HG03060 (cell line): Measurements from ENCODE around the gene MYO5B.

ENCODE experiments used
- ATAC-seq: cut with Tn5 transposase; IDR thresholded peaks from one replicate; pipeline ENCODE4 v1.9.1; 2021; ENCODE audit warnings: low read depth, moderate number of reproducible peaks; ENCODE audit not compliant: unreplicated experiment

Gene MYO5B

DNA sequence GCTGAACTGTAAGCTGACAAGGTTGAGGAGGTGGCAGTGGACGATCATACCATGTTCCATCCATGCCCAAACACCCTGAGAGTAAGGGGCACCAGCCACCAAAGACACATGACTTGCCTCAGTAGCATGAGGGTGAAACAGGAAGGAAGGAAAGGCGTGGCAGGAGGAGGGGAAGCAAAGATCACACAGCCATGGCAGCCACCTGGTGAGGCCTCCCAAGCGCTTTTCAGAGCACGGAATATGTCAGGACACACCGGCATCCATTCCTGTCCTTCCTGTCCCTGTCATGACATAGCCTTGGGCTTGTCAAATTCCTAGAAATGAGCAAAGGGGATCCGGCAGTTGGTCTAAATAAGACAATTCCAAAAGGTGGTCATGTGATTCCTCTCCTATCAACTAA lies 118.7 kb downstream of the MYO5B start:
- no peak for ATAC-seq

DNA sequence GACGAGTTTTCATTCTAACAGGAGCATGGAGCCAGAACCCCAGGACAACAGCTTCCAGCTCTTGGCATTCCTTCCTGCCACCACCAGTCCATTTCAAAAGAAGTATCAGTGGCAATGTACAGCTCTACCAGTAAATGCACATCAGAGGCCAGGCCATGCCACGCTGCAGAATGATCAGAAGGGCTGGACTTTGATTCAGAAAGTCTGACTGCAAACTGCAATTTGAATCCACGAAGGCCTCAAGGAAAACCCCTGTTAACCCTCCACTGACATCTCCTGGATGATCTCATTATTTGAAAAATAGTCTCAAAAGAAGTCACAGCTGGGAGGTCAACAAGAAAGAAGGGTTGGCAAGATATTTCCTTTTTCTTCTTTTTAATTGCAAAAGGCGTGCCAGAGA lies 119.2 kb downstream of the MYO5B start:
- ATAC-seq = no peak

DNA sequence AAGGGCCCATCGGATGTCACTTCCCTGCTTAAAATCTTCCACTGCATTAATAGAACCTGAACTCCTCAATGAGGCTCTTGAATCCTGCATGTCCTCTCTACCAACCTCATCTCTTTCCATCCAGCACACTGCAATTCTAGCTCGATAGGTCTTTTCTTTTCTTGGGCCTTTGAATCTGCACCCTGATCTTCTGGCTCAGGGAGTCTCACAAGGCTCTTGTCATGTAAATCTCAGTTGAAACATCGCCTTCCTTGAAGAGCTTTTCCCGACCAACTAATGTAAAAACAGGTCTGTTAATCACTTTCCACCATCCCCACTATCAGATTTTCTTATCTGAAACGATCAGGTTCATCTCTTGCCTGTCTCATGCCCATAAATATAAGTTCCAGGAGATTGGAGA lies 120.5 kb downstream of the MYO5B start:
- ATAC-seq = no peak

DNA sequence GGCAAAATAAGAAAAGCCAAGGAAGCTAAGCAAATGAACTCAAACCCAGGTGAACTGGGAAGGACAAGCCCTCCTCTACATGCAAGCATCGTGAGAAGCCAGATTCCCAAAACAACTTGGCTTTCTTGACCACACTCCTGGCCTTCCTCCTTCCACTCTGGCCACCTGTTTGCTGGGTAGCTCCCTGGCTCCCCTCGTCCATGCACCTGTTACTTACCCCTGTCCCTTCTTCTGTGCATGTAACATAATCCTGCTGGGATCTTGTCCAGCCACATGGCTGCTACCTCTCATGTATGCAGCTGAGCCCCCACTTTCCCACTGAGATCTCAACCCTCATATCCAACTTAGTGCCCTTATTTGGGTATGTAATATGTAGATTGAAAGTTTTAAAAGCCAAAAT lies 121.6 kb downstream of the MYO5B start:
- no peak for ATAC-seq

DNA sequence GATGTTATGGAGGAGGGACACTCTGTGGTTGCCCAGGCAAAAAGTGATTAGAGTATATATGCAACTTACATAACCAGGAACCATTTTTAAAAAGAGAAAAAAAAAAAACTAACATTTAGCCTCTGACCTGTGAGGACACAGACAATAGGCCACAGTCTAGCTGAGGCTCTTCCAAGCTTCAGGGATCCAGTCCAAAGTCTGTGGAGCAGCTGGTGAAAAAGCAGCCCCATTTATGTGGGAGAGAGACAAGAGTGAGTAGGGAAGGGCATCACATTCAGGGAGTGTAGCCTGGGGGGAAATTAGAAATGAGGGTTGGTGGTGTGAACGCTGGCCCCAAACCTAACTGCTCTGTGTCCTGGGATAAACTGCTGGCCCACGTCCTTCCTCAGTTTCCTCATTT lies 122.8 kb downstream of the MYO5B start:
- ATAC-seq = no peak

DNA sequence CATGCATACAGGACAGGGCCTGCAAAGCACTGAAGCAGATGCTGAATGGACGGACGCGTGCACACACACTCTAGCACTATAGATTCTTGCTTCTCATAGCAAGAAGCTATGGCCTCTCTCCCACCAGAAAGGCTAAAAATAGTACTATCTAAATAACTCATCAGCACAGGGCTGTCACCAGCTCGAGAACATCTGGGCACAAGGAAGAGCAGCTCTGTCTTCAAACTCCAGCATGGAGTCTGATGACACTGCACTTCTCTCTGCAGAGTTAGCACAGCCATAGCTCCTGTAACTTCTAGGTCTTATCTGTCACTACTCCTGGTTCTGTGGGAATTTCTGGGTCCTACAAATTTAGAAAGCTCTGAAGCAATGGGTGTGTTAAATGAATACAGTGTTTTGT lies 123.5 kb downstream of the MYO5B start:
- ATAC-seq = no peak

DNA sequence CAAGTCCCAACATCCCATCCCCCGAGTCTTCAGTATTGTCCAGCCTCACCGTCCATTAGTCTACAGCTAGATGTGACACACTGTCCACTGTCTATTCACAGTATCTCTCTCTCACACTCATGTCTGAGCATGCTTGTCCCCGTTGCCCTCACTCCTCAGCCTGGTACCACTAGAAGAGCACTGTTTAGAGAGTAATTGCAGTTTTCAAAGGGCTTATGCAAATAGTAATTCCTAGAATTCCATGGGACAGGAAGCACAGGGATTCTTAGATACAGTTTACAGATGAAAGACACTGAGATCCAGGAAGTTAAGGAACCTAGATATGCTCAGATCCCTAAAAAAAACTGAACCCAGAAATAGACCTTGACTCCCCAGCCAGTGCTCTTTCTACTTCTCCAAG lies 125.5 kb downstream of the MYO5B start:
- no peak for ATAC-seq

DNA sequence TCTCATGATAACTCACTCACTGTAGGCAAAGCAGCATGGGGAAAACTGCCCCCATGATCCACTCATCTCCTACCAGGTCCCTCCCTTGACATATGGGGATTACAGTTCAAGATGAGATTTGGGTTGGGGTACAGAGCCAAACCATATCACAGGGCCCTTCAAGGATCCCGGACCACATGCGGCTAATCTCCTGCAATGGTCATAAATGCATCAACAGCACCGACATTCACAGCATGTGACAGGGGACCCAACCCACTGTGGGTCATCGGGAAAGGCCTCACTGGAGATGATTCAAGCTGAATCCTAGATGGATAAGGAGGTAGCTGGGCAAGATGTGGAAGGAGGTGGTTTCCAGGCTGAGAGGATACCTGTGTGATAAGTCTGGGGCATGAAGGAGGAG lies 129.4 kb downstream of the MYO5B start:
- no peak for ATAC-seq

DNA sequence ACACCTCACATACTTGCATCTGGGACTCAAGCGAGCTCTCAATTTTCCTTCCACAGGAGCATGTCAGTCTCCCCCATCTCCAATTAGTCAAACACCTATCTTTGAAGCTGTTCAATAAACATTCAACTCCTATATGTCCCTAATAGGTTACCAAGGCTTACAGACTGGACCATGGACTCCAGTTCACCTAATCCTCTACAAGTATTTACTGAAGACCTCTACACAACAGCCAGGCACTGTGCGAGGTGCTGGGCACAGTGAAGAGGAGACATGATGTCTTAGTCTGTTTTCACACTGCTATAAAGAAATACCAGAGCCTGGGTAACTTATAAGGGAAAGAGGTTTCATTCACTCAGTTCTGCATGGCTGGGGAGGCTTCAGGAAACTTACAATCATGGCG lies 129.9 kb downstream of the MYO5B start:
- no peak for ATAC-seq

DNA sequence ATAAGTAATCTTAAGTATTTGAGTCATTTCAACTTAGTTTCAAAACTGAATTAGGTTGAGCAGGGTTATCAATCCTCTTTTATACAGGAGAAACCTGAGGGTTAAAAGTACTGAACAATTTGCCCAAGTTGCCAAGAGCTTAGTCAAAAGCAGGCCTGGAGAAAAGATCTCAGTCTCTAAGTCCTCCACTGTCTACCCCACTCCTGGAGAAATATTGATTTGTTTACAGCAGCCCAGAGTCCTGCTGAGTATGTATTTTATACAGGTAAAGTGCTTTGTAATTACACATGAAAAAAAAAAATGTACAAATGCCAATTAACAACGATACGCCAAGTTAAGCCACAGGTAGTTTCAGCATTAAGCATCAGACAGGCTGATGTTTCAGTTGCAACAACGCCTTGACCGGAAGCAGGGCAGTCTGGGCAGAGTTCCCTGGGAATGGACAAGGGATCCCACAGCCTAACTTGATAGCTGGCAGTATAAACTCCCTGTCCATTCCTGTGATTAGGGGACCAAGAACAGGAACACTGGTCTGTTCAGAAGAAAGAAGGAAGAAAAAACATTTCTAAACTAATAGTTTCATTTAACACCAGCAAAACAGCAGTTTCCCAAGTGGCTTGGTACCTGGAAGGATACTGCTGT lies 132.9 kb downstream of the MYO5B start:
- ATAC-seq = no peak

DNA sequence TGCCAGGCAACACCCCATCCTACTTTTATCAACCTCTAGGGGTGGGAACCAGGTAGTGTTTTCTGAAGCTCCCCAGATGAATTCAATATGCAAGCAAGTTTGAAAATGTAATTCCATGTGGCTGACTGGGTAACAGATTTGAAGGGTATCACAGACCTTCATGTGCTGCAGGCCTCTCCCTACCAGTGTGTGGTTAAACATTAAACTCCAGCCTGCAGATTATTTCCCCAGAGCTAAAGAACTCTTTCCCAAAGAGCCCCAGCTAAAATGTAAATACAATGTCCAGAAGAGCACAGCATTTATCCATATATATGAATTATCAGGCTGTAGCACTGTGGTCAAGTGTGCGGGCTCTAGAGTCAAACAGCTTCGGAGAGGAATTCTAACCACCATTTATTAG lies 134.1 kb downstream of the MYO5B start:
- no peak for ATAC-seq

DNA sequence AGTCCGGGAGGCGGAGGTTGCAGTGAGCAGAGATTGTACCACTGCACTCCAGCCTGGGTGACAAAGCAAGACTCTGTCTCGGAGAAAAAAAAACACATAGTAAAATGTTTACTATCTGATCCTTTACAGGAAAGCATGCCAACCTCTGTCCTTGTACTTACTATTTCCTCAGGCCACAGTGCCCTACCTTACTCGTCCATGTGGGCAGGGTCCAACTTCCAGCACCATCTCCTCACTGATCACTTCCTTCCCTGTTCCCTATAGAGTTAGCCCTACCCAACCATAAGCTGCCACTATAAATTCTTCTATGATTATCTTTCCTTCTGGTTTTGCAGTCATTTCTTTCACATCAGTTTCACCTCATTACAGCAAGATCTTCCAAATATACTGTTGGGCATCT lies 136.2 kb downstream of the MYO5B start:
- no peak for ATAC-seq

DNA sequence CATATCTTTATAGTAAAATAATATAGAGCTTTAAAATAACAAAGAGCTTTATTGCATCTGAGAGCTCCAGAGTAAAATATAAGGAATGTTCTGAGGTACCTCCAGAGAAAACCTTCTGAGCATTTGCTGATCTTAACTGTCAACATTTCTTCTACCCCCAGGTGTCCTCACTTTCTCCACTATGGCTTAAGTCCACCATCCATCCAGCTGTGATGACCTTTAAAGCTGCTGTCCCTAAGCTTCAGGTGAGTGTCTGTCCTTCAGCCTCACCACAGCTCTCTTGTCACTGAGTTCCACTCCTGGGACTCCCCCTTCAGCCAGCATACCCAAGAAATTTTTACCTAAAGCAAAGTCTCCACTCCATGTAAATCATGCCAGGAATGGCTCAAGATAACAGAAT lies 137.9 kb downstream of the MYO5B start:
- ATAC-seq = no peak

DNA sequence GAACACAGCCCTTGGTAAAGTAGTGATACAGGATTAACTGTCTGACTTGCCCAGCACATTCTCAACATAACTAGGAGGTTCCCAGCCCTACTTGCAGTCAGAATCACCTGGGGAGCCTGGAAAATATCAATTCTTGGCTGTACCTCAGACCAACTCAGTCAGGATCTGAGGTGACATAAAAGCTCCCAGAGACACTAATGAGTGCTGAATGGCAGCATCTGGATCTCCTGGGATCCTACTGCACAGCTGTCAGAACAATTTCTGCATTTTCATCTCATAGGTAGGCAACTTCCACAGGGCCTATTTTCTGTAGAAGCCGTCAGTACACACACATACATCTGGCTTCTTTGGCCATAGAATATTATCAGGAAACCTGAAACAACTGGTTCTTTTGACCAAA lies 138.8 kb downstream of the MYO5B start:
- ATAC-seq = no peak

DNA sequence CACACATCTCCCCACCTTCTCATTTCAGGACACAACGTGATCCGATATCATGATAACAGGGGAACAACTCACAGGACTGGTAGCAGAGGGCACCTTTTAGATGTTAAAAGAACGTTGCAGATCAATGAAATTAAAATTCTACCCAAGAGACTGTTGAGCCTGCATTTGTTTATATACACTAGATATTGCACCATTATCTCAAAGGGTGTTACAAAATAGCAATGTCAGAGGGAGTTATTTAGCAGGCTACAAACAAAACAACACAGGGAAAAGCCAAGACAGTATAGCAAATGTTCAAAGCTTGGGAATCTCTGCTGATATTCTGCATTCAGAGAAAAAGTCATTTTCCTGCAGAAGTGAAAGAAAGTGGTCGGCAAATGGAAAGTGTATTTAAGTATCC lies 139.5 kb downstream of the MYO5B start:
- no peak for ATAC-seq

DNA sequence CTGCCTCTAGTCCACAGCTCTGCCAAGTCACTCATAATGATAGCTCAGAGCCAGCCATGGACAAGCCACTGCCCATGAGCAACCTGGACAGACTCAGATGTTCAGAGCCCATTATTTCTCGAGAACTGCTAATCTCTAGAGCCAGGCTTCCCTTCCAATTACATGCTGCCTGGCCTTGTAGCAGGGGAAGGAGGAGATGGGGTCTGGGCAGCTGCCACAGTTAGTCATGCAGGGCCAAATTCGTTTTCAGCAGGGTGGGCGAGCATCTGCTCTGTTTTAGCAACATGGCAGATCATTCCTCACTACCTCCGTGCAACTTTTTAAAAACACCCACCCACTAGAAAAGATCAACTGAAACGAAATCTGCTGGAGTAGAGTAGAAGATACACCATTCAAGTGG lies 141.8 kb downstream of the MYO5B start:
- ATAC-seq = no peak

DNA sequence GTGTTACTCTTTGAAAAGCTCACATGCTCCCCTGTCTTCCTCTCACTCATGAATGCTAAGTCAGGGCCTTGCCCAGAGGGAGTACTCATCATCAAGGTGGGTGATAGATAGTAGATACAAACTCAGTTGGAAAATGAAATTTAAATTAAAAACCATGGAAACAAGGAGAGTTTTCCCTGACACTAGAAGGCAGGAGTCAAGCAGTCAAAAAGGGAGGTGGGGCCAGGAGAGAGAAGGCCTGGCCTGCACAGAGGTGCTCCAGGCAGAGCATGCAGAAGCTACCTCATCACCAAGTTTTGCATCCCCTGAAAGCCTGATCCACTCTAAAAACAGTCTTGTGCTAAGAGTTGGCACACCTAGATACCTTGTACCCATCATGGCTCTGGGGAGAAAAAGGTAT lies 143.7 kb downstream of the MYO5B start:
- no peak for ATAC-seq

DNA sequence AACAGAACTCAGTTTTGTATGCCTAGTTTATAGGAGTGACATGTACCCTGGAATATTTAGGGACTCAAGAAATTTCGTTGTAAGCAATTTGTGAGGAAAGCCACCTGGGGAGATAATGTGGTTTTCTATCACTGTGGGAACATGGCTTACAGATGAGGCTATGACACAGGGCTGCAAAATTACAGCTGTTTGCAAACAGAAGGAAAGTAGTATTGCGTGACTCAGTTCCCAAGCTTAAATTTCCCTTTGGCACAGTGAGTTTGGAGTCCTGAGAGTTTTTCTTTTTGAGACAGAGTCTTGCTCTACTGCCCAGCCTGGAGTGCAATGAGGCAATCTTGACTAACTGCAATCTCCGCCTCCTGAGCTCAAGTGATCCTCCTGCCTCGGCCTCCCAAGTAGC lies 149.8 kb downstream of the MYO5B start:
- ATAC-seq = no peak

DNA sequence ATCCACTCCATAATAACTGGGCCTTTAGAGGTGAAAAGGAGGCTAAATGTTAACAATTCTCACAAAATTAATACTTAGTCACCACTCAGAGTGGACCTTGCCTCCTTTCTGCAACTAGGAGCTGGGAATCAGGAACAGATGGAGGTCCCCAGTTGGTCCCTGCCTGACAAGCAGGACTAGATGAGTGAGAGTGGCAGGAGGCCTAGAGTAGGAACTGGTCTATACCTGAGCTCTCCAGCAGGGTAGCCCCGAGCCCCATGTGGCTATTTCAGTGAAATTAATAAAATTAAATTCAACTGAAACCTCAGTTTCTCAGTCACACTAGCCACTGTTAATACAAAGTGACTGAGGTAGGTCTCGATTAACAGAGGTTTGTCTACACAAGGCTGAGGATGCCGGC lies 150.5 kb downstream of the MYO5B start:
- no peak for ATAC-seq

DNA sequence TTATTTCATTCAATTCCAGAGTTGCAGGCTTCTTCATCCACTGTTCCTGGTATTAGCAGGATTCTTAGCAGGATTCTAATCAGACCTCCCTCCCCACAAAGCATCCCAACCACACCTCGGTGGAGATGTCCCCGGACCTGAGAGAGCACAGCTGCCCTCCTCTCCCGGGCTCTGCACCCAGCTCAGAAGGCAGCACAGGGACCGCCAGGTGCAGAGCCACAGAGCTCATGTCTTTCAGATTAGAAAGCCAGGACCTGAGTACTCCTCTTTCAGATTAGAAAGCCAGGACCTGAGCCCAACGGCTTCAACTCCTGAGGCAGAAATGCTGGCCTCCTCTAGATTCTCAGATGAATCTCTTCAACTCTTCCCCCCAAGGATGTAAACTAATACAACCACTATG lies 152.3 kb downstream of the MYO5B start:
- ATAC-seq = no peak

DNA sequence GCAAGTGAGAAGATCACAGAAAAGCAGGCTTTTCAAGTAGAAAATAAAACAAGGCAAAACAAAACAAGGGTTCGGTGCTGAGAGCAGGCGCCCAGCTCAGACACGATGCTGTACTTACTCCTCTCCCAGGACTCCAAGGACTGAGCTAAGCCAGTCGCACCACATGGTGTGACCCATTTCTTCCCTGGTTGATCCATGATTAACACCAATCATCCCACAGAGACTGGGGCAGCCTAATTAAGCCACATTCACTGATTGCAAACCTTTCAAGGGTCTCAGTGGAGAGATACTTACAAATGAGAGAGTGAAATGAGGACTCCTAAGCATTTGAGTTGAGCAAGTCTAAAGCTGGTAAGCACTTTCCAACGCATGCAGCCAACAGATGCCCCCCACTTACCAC lies 155.2 kb downstream of the MYO5B start:
- no peak for ATAC-seq

DNA sequence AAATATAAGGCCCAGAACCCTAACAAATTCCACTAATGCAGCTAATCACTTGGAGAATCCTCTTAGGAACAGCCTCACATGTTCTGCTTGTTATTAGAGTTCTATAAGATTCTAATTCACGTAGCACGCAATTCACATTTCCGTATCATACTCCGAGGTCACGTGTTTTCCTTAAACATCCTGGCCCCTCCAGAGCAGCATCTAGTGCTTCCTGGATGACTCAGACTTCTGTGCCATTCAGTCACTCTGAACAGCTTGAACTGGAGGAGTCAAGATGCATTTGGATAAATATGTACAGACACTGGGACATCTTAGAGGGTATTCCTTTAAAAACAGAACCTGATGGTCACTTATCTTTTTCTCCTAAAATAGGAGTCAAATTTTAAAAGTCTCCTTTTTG lies 156.5 kb downstream of the MYO5B start:
- ATAC-seq = no peak

DNA sequence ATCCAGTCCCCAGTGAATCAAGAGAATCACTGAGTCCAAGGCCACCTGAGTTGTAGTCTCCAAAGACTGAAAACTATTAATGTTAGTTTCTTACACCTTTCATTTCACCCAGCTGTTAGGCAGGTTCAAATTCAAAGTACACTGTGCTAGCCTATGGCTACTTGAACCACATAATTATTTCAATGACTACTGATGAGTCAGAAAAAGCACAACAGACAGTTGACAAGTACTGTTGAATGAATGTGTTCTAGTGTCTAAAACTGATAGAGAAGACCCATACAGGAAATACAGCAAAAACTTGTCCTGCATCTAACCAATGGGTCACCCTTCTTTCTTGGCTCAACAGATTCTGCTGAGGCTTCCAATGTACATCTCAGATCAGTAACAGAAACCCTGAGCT lies 160.9 kb downstream of the MYO5B start:
- ATAC-seq = no peak
